ENCODE results near the gene ACADM. TPM values are rescaled to one million over a fixed set of nuclear protein-coding genes. Genes with fewer than 3 reads are reported as not detected.
A peak's percentile ranks its signal among the peaks of the same experiment; 100 is the strongest.
"Not testable (repeated sequence)": the region's sequence is repeated elsewhere in the genome, so short reads cannot be mapped to it uniquely, and the experiment has no call there.

The ACADM gene
- total RNA-seq, result 100 to 1,000 TPM; 101 to 178 TPM

- H3K27ac ChIP-seq, result peak within 1 kb of the TSS; percentile 86 to 91
- H3K9me3 ChIP-seq, result no peaks in the 10 kb centered on the region
- TF ChIP-seq CTCF (IDR thresholded peaks at IDR 0.05), result no peak
- no peaks in the 10 kb centered on the region for H3K36me3 ChIP-seq
- no peaks in the 10 kb centered on the region for H3K27me3 ChIP-seq
- H3K4me1 ChIP-seq, result peaks cover 0 to 22% of the 10 kb centered on the region in 2 donors
- peak within 1 kb of the TSS; percentile 59 to 84 for H3K4me3 ChIP-seq
- DNase-seq (ENCODE audit: low spot score), result peak; percentile 84
These were observed at the start of gene ACADM for GRCh38 chr1:75724472-75725022. TSS of gene ACADM (plus strand) at chr1:75724709. CDS start at chr1:75724788, 79 bp downstream.

- Histone ChIP-seq H3K4me3 (no peak overlapping the region), H3K36me3 (no peaks in the 10 kb centered on the region), H3K27ac (no peak overlapping the region), H3K27me3 (no peaks in the 10 kb centered on the region), H3K9me3 (no peaks in the 10 kb centered on the region), H3K4me1 (no peaks in the 10 kb centered on the region)
- no peak for TF ChIP-seq CTCF (IDR thresholded peaks at IDR 0.05)
- DNase-seq (ENCODE audit: low spot score), result no peak
These were observed 47.1 kb upstream of the ACADM start for GRCh38 chr1:75677443-75677842.

GRCh38 chr1:75677964-75678363 is 46.5 kb upstream of the ACADM start:
- not testable (repeated sequence) for H3K27ac ChIP-seq; H3K36me3 ChIP-seq; DNase-seq (ENCODE audit: low spot score); H3K9me3 ChIP-seq; H3K27me3 ChIP-seq; H3K4me1 ChIP-seq; H3K4me3 ChIP-seq

- no peak overlapping the region for H3K4me3 ChIP-seq
- no peaks in the 10 kb centered on the region for H3K36me3 ChIP-seq
- H3K27ac ChIP-seq, result no peak overlapping the region
- no peaks in the 10 kb centered on the region for H3K4me1 ChIP-seq
- TF ChIP-seq CTCF (IDR thresholded peaks at IDR 0.05), result no peak
- H3K9me3 ChIP-seq, result no peaks in the 10 kb centered on the region
- DNase-seq (ENCODE audit: low spot score), result no peak
- no peaks in the 10 kb centered on the region for H3K27me3 ChIP-seq
These were observed 34.0 kb upstream of the ACADM start for GRCh38 chr1:75690547-75690946.

- Histone ChIP-seq H3K36me3 (no peaks in the 10 kb centered on the region), H3K27me3 (no peaks in the 10 kb centered on the region), H3K4me1 (no peaks in the 10 kb centered on the region), H3K9me3 (no peaks in the 10 kb centered on the region), H3K27ac (no peak overlapping the region), H3K4me3 (no peak overlapping the region)
- TF ChIP-seq CTCF (IDR thresholded peaks at IDR 0.05), result no peak
- no peak for DNase-seq (ENCODE audit: low spot score)
These were observed 31.0 kb upstream of the ACADM start for GRCh38 chr1:75693551-75693950.

GRCh38 chr1:75696000-75696399 is 28.5 kb upstream of the ACADM start:
- TF ChIP-seq CTCF (IDR thresholded peaks at IDR 0.05), result no peak
- Histone ChIP-seq H3K4me3 (no peak overlapping the region), H3K27me3 (no peaks in the 10 kb centered on the region), H3K27ac (no peak overlapping the region), H3K36me3 (no peaks in the 10 kb centered on the region), H3K4me1 (no peaks in the 10 kb centered on the region), H3K9me3 (no peaks in the 10 kb centered on the region)
- no peak for DNase-seq (ENCODE audit: low spot score)

Data from right atrium auricular region (tissue), 2 donors.